MM.1S (cell line): ENCODE measurements around the gene SSR2.

Experiments
- CTCF ChIP-seq: fragments of 300-600 bp; sonication (generic); IDR thresholded peaks from 2 replicates; pipeline ENCODE4 v1.5.1; 2016; ENCODE audit warnings: antibody characterized with exemption, low read length, mixed read lengths
- EZH2 ChIP-seq: fragments of 300-600 bp; sonication (generic); optimal IDR thresholded peaks from 2 replicates; pipeline ENCODE3; 2017; ENCODE audit warnings: low read depth, mild to moderate bottlenecking, antibody characterized with exemption, low read length, mixed read lengths
- EZH2phosphoT487 ChIP-seq: fragments of 300-600 bp; sonication (generic); IDR thresholded peaks from 2 replicates; pipeline ENCODE4 v1.6.1; 2018; ENCODE audit warnings: antibody characterized with exemption, low read length

DNA sequence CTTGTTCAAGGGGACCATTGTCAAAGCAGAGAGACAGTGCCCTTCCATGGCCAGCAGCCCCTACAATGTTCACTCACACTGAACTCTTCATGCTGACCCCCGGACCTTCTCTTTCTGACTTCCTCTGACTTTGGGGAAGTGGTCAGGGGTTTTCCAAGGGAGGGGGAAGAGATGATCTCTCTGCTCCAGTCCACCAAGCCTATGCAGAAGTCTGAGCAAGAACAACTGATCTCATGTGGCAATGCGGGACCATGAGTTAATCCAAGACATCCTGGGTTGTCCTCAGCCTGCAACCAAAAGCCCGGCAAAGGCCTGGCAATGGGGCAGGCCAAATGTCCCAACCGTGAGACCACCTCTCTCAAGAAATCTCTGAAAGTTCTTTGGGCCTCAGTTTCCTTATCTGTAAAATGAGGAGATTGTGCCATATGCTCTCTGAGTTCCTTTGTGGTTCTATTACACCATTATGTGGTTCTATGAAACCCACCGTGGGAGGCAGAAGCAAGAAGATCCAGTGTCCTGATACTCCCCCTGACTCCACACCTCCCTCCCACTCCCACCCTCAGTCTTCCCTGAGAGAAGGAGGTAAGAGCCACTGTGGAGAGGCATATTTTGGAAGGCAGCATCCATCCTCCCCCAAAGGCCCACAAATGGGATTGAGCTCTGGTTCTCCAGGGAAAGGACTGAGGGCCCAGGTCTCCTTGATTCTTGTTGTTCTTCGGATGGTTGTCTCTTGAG, 30.6 kb downstream of the SSR2 start:
- TF ChIP-seq CTCF (no peak), EZH2phosphoT487 (no peak), EZH2 (no peak)
